ENCODE results near the gene BEGAIN. TPM values are rescaled to one million over a fixed set of nuclear protein-coding genes. Genes with fewer than 3 reads are reported as not detected.

The BEGAIN gene
- polyA plus RNA-seq, 2 of the 4 experiments (the other 2 are of a cell fraction): 1.4 to 3.7 TPM

DNA sequence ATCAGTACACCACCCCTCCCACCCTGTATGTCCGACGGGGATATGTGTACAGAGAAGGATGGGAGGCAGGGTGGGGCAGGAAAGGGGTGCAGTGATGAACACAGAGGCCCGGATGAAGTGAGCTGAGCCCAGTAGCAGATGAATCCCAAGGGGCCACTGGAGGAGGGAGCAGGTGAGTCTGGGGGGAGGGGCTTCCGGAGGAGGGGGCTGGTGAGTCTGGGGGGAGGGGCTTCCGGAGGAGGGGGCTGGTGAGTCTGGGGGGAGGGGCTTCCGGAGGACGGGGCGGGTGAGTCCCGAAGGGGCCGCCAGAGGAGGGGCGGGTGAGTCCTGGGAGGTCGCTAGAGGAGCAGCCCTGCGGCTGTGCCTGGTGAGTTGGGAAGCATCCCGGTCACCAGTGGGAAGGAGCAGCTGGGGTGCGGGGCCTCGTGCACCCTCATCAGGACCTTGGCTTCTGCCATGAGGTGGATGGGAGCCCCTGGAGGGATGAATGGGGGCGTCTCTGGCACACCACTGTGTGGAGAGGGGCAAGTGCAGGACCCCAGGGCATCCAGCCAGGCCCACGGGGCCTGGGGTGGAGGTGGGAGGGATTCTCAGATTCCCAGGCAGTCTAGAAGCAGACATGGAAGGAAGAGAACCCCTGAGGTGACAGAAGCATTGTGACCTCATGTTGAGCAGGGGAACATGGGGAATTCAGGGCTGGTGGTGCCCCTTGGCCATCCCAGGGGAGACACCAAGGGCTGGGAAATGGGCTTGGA, 14.0 kb downstream of the BEGAIN start:
- no peaks in the 10 kb centered on the region for H3K9me3 ChIP-seq
- 36% methylated on average over 7 of the region's 18 CpGs for WGBS (ENCODE audit: missing lambda C conversion rate)
- H3K4me3 ChIP-seq: no peak overlapping the region
- H3K27ac ChIP-seq: no peak overlapping the region
- no peak for ATAC-seq
- H3K4me1 ChIP-seq: no peaks in the 10 kb centered on the region
- no peak for FAIRE-seq
- TF ChIP-seq RAD21 (conservative IDR thresholded peaks at IDR 0.05 in 1 of 2, IDR thresholded peaks at IDR 0.05 in 1 of 2): no peak
- TF ChIP-seq, protein P1, sequence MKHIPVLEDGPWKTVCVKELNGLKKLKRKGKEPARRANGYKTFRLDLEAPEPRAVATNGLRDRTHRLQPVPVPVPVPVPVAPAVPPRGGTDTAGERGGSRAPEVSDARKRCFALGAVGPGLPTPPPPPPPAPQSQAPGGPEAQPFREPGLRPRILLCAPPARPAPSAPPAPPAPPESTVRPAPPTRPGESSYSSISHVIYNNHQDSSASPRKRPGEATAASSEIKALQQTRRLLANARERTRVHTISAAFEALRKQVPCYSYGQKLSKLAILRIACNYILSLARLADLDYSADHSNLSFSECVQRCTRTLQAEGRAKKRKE (CRISPR knock-in tag; IDR thresholded peaks at IDR 0.05; ENCODE audit: low read depth): no peak
- TF ChIP-seq, protein P2, sequence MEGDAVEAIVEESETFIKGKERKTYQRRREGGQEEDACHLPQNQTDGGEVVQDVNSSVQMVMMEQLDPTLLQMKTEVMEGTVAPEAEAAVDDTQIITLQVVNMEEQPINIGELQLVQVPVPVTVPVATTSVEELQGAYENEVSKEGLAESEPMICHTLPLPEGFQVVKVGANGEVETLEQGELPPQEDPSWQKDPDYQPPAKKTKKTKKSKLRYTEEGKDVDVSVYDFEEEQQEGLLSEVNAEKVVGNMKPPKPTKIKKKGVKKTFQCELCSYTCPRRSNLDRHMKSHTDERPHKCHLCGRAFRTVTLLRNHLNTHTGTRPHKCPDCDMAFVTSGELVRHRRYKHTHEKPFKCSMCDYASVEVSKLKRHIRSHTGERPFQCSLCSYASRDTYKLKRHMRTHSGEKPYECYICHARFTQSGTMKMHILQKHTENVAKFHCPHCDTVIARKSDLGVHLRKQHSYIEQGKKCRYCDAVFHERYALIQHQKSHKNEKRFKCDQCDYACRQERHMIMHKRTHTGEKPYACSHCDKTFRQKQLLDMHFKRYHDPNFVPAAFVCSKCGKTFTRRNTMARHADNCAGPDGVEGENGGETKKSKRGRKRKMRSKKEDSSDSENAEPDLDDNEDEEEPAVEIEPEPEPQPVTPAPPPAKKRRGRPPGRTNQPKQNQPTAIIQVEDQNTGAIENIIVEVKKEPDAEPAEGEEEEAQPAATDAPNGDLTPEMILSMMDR (IDR thresholded peaks at IDR 0.05): no peak
- TF ChIP-seq HMGXB4 (CRISPR knock-in tag; IDR thresholded peaks at IDR 0.05; ENCODE audit: borderline replicate concordance): no peak
- TF ChIP-seq HOXA7 (CRISPR knock-in tag; IDR thresholded peaks at IDR 0.05): no peak
- no peak for TF ChIP-seq GATA3 (IDR thresholded peaks at IDR 0.05; ENCODE audit: borderline replicate concordance)
- TF ChIP-seq JUNB (IDR thresholded peaks at IDR 0.05): no peak
- TF ChIP-seq RARB (CRISPR knock-in tag; IDR thresholded peaks at IDR 0.05): no peak
- TF ChIP-seq MAFK (IDR thresholded peaks at IDR 0.05; ENCODE audit: partially characterized antibody): no peak
- TF ChIP-seq HOXB13 (CRISPR knock-in tag; IDR thresholded peaks at IDR 0.05; ENCODE audit: low read depth): no peak
- TF ChIP-seq, protein P3, sequence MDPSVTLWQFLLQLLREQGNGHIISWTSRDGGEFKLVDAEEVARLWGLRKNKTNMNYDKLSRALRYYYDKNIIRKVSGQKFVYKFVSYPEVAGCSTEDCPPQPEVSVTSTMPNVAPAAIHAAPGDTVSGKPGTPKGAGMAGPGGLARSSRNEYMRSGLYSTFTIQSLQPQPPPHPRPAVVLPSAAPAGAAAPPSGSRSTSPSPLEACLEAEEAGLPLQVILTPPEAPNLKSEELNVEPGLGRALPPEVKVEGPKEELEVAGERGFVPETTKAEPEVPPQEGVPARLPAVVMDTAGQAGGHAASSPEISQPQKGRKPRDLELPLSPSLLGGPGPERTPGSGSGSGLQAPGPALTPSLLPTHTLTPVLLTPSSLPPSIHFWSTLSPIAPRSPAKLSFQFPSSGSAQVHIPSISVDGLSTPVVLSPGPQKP (IDR thresholded peaks at IDR 0.05; ENCODE audit: low read depth, low read length): no peak
- TF ChIP-seq RFX5 (IDR thresholded peaks at IDR 0.05): no peak
- TF ChIP-seq RCOR1 (IDR thresholded peaks at IDR 0.05; ENCODE audit: low read depth, low read length): no peak
- TF ChIP-seq, protein P4, sequence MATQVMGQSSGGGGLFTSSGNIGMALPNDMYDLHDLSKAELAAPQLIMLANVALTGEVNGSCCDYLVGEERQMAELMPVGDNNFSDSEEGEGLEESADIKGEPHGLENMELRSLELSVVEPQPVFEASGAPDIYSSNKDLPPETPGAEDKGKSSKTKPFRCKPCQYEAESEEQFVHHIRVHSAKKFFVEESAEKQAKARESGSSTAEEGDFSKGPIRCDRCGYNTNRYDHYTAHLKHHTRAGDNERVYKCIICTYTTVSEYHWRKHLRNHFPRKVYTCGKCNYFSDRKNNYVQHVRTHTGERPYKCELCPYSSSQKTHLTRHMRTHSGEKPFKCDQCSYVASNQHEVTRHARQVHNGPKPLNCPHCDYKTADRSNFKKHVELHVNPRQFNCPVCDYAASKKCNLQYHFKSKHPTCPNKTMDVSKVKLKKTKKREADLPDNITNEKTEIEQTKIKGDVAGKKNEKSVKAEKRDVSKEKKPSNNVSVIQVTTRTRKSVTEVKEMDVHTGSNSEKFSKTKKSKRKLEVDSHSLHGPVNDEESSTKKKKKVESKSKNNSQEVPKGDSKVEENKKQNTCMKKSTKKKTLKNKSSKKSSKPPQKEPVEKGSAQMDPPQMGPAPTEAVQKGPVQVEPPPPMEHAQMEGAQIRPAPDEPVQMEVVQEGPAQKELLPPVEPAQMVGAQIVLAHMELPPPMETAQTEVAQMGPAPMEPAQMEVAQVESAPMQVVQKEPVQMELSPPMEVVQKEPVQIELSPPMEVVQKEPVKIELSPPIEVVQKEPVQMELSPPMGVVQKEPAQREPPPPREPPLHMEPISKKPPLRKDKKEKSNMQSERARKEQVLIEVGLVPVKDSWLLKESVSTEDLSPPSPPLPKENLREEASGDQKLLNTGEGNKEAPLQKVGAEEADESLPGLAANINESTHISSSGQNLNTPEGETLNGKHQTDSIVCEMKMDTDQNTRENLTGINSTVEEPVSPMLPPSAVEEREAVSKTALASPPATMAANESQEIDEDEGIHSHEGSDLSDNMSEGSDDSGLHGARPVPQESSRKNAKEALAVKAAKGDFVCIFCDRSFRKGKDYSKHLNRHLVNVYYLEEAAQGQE (IDR thresholded peaks at IDR 0.05): no peak
- no peak for DNase-seq (ENCODE audit: low read depth in 1 of 2, low spot score in 1 of 2)
- CTCF ChIA-PET: interaction anchor here (0.5 to 1.0 kb wide), 2 partner anchors 151 to 188 kb away, joined by 3 to 4 read pairs; no protein-coding TSS in a partner anchor
- POLR2A ChIA-PET: no interaction called here
- H3K4me2 ChIP-seq: no peak overlapping the region

- H3K4me1 ChIP-seq: peaks cover 1% of the 10 kb centered on the region; the same call in 1 of the 3 replicates
- CTCF ChIA-PET: interaction anchor here (0.5 to 1.6 kb wide), 4 partner anchors 132 to 187 kb away, joined by 3 to 5 read pairs (median 4); no protein-coding TSS in a partner anchor
- TF ChIP-seq MYC (IDR thresholded peaks at IDR 0.05; ENCODE audit: borderline replicate concordance, low read length) (no peak), GATA3 (IDR thresholded peaks at IDR 0.05; ENCODE audit: borderline replicate concordance) (no peak), NR3C1 (IDR thresholded peaks at IDR 0.05) (no peak), JUN (IDR thresholded peaks at IDR 0.05) (no peak), FOSL2 (IDR thresholded peaks at IDR 0.05) (no peak), FOSL2 (CRISPR knock-in tag; IDR thresholded peaks at IDR 0.05) (no peak), POLR2A (IDR thresholded peaks at IDR 0.05; ENCODE audit: low read length) (no peak), SMC3 (IDR thresholded peaks at IDR 0.05) (no peak), RNF2 (IDR thresholded peaks at IDR 0.05; ENCODE audit: borderline replicate concordance, low read depth) (no peak), CEBPB (IDR thresholded peaks at IDR 0.05) (no peak), RCOR1 (IDR thresholded peaks at IDR 0.05; ENCODE audit: low read depth, low read length) (no peak), MAX (IDR thresholded peaks at IDR 0.05) (no peak), RARB (CRISPR knock-in tag; IDR thresholded peaks at IDR 0.05) (no peak)
- TF ChIP-seq, protein P2 (IDR thresholded peaks at IDR 0.05): no peak
Observed at GRCh38 chr14:100572543-100572942, 14.7 kb downstream of the BEGAIN start.

More at GRCh38 chr14:100572543-100572942, 14.7 kb downstream of the BEGAIN start:
- Histone ChIP-seq H3K4me3 (no peak overlapping the region), H3K27ac (no peak overlapping the region), H3K4me2 (no peak overlapping the region), H3K9me3 (no peaks in the 10 kb centered on the region)
- POLR2A ChIA-PET: no interaction called here
- DNase-seq (ENCODE audit: low read depth in 1 of 2, low spot score in 1 of 2) (no peak), FAIRE-seq (no peak), ATAC-seq (no peak)
- 55% methylated on average over 3 of the region's 3 CpGs for WGBS (ENCODE audit: missing lambda C conversion rate)

Data from A549 (cell line).